ENCODE results near the gene RPA3.

DNA sequence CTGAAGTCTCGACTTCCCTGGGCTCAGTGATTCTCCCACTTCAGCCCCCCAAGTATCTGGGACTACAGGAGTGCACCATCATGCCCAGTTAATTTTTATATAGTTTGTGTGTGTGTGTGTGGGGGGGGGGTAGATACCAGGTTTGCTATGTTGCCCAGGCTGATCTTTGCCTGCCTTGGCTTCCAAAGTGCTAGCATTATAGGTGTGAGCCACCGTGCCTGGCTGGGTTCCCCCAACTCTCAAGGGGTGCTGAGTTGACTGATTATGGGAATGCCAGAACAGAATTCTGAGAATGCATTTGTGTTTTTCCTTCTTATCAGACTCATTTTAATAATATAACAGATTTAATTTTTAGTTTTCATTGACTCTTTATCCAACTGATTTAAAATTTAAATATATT lies 19.5 kb downstream of the RPA3 start:
- TF ChIP-seq CTCF (IDR thresholded peaks at IDR 0.05), result no peak
- no peak for TF ChIP-seq POLR2A (IDR thresholded peaks at IDR 0.05)

Measured in right lobe of liver (tissue), 4 donors.